Smooth muscle cell (in vitro differentiated cells): Measurements from ENCODE around the gene GOLPH3L. TPM values are rescaled to one million over a fixed set of nuclear protein-coding genes. Genes with fewer than 3 reads are reported as not detected.
A peak's percentile ranks its signal among the peaks of the same experiment; 100 is the strongest.
"Not testable (repeated sequence)": the region's sequence is repeated elsewhere in the genome, so short reads cannot be mapped to it uniquely, and the experiment has no call there.

Source experiments
- DNase-seq: peaks from one replicate; lab custom pipeline; 2025; ENCODE audit not compliant: unreplicated experiment; lab: John Stamatoyannopoulos, UW
- H2AFZ ChIP-seq: fragments of 200-600 bp; sonication (generic); 2 replicates; pipeline ENCODE4 v1.6.0; 2016; ENCODE audit warnings: antibody characterized with exemption, low read depth, mild to moderate bottlenecking
- H3F3A ChIP-seq: fragments of 200-600 bp; sonication (generic); 2 replicates; pipeline ENCODE4 v1.6.0; 2017; ENCODE audit warnings: antibody characterized with exemption, low read depth
- H3K27ac ChIP-seq: fragments of 200-600 bp; sonication (generic); 2 replicates; pipeline ENCODE4 v1.5.1; 2016; ENCODE audit warnings: low read depth, mild to moderate bottlenecking
- H3K27me3 ChIP-seq: fragments of 200-600 bp; sonication (generic); 2 replicates; pipeline ENCODE4 v1.6.1; 2016; ENCODE audit warnings: low read depth, mild to moderate bottlenecking
- H3K36me3 ChIP-seq: fragments of 200-600 bp; sonication (generic); 2 replicates; pipeline ENCODE4 v1.5.1; 2016; ENCODE audit warnings: low read depth
- H3K4me1 ChIP-seq: fragments of 200-600 bp; sonication (generic); 2 replicates; pipeline ENCODE4 v1.5.1; 2016; ENCODE audit warnings: low read depth
- H3K4me2 ChIP-seq: fragments of 200-600 bp; sonication (generic); 2 replicates; pipeline ENCODE4 v1.6.0; 2016; ENCODE audit warnings: mild to moderate bottlenecking
- H3K4me3 ChIP-seq: fragments of 200-600 bp; sonication (generic); 2 replicates; pipeline ENCODE4 v1.5.1; 2016; ENCODE audit warnings: mild to moderate bottlenecking
- H3K79me2 ChIP-seq: fragments of 200-600 bp; sonication (generic); 2 replicates; pipeline ENCODE4 v1.6.0; 2016; ENCODE audit warnings: low read depth, mild to moderate bottlenecking
- H3K9ac ChIP-seq: fragments of 200-600 bp; sonication (generic); 2 replicates; pipeline ENCODE4 v1.6.0; 2016; ENCODE audit warnings: low read depth
- H3K9me3 ChIP-seq: fragments of 200-600 bp; sonication (generic); replicated peaks from 2 replicates; pipeline ENCODE4 v1.5.1; 2016; ENCODE audit warnings: low read depth
- H4K20me1 ChIP-seq: fragments of 200-600 bp; sonication (generic); 2 replicates; pipeline ENCODE4 v1.6.0; 2016; ENCODE audit warnings: low read depth
- WGBS: methylation state at CpG from one replicate; pipeline ENCODE4 v1.1.7; 2016; ENCODE audit warnings: low lambda C conversion rate; 5-methylcytosine and 5-hydroxymethylcytosine counted together
- polyA plus RNA-seq: library from polyadenylated mRNA; unstranded; fragments of >200 nt; fragmentation: Nextera tagmentation; extraction: Ambion mirVana; gene quantifications from 2 replicates; pipeline ENCODE4 v1.2.1, GENCODE V29; 2016
- total RNA-seq: library from RNA; depleted of rRNA; stranded (reverse); fragments of >200 nt; gene quantifications from 2 replicates; pipeline ENCODE4 v1.2.3, GENCODE V29; 2014
- TF ChIP-seq, protein P1 (sequence below): fragments of 200-600 bp; sonication (generic); IDR thresholded peaks from 2 replicates; pipeline ENCODE4 v1.5.1; 2017; ENCODE audit warnings: borderline replicate concordance, mild to moderate bottlenecking, antibody characterized with exemption; ENCODE audit not compliant: insufficient read depth, poor library complexity, severe bottlenecking

GOLPH3L gene
- total and polyA plus RNA-seq, 2 experiments from 2014 or later = 9.9 to 10.7 TPM

GRCh38 chr1:150604226-150604588 is 92.7 kb downstream of the GOLPH3L start:
- Histone ChIP-seq H3K4me3 (no peak overlapping the region), H3K9ac (peak overlapping the region; percentile 52), H3K79me2 (peaks cover 9% of the 10 kb centered on the region), H3K36me3 (no peaks in the 10 kb centered on the region), H3K27me3 (no peaks in the 10 kb centered on the region), H3F3A (peaks cover 14% of the 10 kb centered on the region), H2AFZ (no peak overlapping the region), H3K27ac (peak overlapping the region; percentile 94), H3K4me1 (peaks cover 15% of the 10 kb centered on the region), H3K4me2 (peak overlapping the region; percentile 41), H4K20me1 (no peaks in the 10 kb centered on the region), H3K9me3 (no peaks in the 10 kb centered on the region)
- TF ChIP-seq, protein P1, sequence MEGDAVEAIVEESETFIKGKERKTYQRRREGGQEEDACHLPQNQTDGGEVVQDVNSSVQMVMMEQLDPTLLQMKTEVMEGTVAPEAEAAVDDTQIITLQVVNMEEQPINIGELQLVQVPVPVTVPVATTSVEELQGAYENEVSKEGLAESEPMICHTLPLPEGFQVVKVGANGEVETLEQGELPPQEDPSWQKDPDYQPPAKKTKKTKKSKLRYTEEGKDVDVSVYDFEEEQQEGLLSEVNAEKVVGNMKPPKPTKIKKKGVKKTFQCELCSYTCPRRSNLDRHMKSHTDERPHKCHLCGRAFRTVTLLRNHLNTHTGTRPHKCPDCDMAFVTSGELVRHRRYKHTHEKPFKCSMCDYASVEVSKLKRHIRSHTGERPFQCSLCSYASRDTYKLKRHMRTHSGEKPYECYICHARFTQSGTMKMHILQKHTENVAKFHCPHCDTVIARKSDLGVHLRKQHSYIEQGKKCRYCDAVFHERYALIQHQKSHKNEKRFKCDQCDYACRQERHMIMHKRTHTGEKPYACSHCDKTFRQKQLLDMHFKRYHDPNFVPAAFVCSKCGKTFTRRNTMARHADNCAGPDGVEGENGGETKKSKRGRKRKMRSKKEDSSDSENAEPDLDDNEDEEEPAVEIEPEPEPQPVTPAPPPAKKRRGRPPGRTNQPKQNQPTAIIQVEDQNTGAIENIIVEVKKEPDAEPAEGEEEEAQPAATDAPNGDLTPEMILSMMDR = no peak
- 71% methylated on average over 2 of the region's 2 CpGs for WGBS
- no peak for DNase-seq

DNA sequence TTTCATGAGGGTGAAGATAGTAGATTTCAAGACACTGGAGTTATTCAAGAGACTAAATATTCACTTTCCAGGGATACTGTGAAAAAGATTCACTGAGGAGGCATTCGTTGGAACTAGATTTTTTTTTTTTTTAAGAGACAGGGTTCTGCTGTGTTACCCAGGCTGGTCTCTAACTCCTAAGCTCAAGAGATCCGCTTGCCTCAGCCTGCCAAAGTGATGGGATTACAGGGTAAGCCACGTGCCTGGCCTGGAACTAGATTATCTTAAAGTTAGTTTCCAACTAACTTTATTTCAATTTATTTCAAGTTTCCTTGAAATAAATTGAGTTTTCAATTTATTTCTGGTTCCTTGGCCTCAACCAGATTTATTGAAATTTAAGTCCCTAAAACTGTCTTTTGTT is 93.2 kb downstream of the GOLPH3L start:
- Histone ChIP-seq H3K27ac (peak overlapping the region; percentile 94), H3K4me1 (peaks cover 15% of the 10 kb centered on the region), H3K9me3 (no peaks in the 10 kb centered on the region), H4K20me1 (no peaks in the 10 kb centered on the region), H3K36me3 (no peaks in the 10 kb centered on the region), H3F3A (peaks cover 14% of the 10 kb centered on the region), H2AFZ (no peak overlapping the region), H3K4me3 (no peak overlapping the region), H3K9ac (peak overlapping the region; percentile 52), H3K79me2 (peaks cover 9% of the 10 kb centered on the region), H3K27me3 (no peaks in the 10 kb centered on the region), H3K4me2 (peak overlapping the region; percentile 41)
- no peak for DNase-seq
- TF ChIP-seq, protein P1 = no peak
- 12% methylated on average over 3 of the region's 3 CpGs for WGBS

DNA sequence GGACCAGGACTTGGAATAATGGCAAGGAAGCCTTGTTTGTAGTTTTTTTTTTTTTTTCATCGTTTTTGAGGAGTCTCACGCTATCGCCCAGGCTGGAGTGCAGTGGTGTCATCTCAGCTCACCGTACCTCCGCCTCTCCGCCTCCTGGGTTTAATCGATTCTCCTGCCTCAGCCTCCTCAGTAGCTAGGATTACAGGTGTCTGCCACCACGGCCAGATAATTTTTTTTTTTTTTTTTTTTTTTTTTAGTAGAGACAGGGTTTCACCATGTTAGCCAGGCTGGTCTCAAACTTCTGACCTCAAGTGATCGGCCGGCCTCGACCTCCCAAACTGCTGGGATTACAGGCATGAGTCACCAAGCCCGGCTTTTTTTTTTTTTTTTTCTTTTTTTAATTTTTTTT is 94.6 kb downstream of the GOLPH3L start:
- H3F3A ChIP-seq = peaks cover 14% of the 10 kb centered on the region
- WGBS = 95% methylated on average over 12 of the region's 12 CpGs

DNA sequence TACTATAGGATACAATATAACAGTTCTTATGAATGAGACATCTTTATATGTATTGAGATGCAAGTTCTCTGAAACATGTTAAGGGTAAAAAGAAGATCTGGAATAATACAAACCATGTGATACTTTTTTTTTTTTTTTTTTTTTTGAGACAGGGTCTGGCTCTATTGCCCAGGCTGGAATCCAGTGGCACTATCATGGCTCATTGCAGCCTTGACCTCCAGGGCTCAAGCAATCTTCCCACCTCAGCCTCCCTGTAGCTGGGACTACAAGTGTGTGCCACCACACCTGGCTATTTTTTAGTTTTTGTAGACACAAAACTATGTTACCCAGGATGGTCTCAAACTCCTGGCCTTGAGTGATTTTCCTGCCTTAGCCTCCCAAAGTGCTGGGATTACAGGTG is 95.4 kb downstream of the GOLPH3L start:
- Histone ChIP-seq H3K4me2 (no peak overlapping the region), H3K4me3 (no peak overlapping the region), H3K27me3 (no peaks in the 10 kb centered on the region), H4K20me1 (no peaks in the 10 kb centered on the region), H3K9ac (no peak overlapping the region), H3F3A (peaks cover 14% of the 10 kb centered on the region), H3K9me3 (no peaks in the 10 kb centered on the region), H3K4me1 (peaks cover 15% of the 10 kb centered on the region), H3K27ac (no peak overlapping the region), H2AFZ (no peak overlapping the region), H3K36me3 (no peaks in the 10 kb centered on the region), H3K79me2 (no peaks in the 10 kb centered on the region)
- TF ChIP-seq, protein P1 = no peak
- DNase-seq = no peak

More for the DNA sequence above, 94.6 kb downstream of the GOLPH3L start:
- H3K27me3 ChIP-seq, H2AFZ ChIP-seq, H3K9ac ChIP-seq, H3K9me3 ChIP-seq, H3K27ac ChIP-seq, H3K36me3 ChIP-seq, H4K20me1 ChIP-seq, H3K4me2 ChIP-seq, H3K79me2 ChIP-seq, DNase-seq, H3K4me3 ChIP-seq: not testable (repeated sequence)
- H3K4me1 ChIP-seq = peaks cover 15% of the 10 kb centered on the region

GRCh38 chr1:150598346-150598745 is 98.6 kb downstream of the GOLPH3L start:
- not testable (repeated sequence) for H3K9ac ChIP-seq, H3K4me3 ChIP-seq, H3F3A ChIP-seq, H2AFZ ChIP-seq, DNase-seq, H3K4me2 ChIP-seq, H3K9me3 ChIP-seq, H3K4me1 ChIP-seq, H3K27me3 ChIP-seq, H4K20me1 ChIP-seq, H3K36me3 ChIP-seq, H3K79me2 ChIP-seq, H3K27ac ChIP-seq
- WGBS = 89% methylated on average over 4 of the region's 4 CpGs
